Activated CD4-positive, alpha-beta T cell treated with anti-CD3 and anti-CD28 coated beads, Interleukin-2, amount 50 U/mL, for 16 hours (primary cell): ENCODE results near the gene PPA1.
"Not testable (repeated sequence)": the region's sequence is repeated elsewhere in the genome, so short reads cannot be mapped to it uniquely, and the experiment has no call there.

Experiments used
- DNase-seq: peaks from one replicate; pipeline ENCODE4 v3.0.0-alpha.2; 2020

Gene PPA1

GRCh38 chr10:70233109-70233938 lies at the start of gene PPA1:
Gene PPA1, minus strand, starts transcription at chr10:70233429. Its CDS starts 102 bp downstream, at chr10:70233327.
- peak; percentile 99 for DNase-seq

GRCh38 chr10:70281609-70282008 lies 48.4 kb upstream of the PPA1 start:
- DNase-seq, result no peak

DNA sequence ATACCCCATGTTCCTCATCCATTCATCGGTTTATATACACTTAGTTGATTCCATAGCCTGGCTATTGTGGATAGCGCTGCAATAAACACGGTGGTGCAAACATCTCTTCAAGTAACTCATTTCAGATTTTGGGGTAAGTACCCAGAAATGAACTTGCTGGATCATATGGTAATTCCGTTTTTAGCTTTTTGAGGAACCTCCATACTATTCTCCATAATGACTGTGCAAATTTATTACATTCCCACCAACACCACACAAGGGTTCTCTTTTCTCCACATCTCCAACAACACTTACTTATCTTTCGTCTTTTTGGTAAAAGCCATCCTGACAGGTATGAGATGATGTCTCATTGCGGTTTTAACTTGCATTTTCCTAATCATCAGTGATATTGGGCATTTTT lies 46.9 kb upstream of the PPA1 start:
- no peak for DNase-seq

- DNase-seq, result no peak
These were observed 44.3 kb upstream of the PPA1 start for GRCh38 chr10:70277396-70278030.

DNA sequence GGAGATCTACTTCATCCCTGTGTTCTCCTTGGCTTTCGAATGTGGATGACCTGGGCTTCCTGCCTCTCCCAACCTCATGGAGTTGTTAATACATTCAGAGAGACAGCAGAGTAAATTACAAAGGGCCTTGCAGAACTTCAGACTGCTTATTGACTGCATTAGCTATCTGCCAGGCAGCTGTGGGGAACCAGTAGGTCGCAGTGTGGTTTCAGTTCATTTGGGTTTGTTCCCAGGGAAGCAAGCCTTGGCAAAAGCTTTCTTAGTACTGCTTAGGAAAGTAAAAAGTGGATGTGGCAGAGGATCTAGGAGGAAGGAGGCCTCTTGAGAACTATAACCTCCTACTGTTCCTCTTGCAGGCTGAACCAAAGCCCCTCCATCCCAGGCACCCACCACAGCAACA lies 41.4 kb upstream of the PPA1 start:
- DNase-seq, result no peak

- peak; percentile 71 for DNase-seq
These were observed 39.7 kb upstream of the PPA1 start for GRCh38 chr10:70272925-70273316.

GRCh38 chr10:70271996-70272924 lies 39.0 kb upstream of the PPA1 start:
- DNase-seq, result no peak

DNA sequence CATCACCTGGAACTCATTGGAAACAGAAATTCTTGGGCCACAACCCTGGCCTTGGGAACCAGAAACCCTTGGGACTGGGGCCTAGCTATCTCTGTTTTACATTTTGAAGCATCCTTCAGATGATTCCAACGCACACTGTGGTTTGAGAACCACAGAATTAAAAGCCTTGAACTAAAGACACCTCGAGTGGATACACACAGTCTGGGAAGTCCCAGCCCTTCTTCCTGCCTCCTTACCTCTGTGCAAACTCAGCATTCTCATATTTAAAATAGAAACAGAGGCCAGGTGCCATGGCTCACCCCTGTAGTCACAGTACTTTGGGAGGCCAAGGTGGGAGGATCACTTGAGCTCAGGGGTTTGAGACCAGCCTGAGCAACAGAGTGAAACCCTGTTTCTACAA lies 37.7 kb upstream of the PPA1 start:
- DNase-seq, result no peak

- DNase-seq, result no peak
These were observed 36.5 kb upstream of the PPA1 start for GRCh38 chr10:70269741-70270140.

GRCh38 chr10:70268376-70268775 lies 35.1 kb upstream of the PPA1 start:
- no peak for DNase-seq

DNA sequence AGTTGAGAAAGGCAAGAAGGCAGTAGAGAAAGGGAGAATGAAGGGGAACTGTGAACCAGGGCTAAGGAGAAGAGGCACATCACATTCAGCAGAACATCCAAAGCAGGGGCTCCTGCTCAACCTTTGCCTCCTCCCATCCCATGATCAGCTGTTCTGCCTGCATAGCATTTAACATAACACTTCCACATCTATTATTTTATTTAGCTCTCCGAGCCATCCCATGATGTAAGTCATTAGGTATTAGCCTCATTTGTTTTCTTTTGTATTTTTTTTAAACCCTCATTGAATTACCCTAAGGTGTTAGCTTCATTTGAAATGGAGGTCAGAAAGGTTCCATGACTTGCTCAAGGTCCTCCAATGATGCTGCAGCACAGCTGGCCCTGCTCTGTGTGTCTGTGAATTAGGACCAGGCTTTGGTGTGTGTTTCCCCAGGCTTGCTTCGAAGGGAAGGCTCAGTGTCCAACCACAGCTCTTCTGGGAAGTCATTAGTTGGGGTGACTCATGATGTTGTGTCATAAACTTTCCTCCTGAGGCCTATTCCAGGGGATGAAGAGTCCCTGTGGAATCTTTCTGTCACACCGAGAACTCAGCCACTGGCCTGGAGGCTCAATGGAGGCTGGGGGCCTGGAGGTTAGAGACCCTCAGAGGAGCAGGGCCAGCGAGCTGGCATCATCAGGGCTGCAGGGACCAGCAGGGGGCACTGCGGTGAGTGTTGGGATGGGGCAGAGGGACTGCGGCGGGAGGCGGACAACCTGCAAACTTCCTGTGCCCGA lies 34.1 kb upstream of the PPA1 start:
- DNase-seq, result no peak

- no peak for DNase-seq
These were observed 33.5 kb upstream of the PPA1 start for GRCh38 chr10:70266701-70267100.

DNA sequence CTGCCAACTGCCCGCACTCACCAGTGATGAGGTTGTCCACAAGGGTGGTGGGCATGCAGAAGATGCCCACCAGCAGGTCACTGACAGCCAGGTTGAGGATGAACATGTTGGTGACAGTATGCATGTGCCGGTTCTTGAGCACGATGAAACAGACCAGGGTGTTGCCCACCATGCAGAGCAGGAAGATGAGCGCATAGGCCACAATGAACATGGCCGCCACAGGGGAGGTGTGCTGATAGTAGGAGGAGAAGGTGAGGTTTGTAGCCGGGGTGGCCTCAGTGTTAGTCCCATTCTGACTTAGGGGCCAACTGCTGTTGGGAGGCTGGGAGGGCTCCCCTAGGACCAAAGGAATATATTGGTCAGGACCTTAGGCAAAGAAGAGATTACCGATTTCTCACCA lies 32.8 kb upstream of the PPA1 start:
- DNase-seq, result no peak

DNA sequence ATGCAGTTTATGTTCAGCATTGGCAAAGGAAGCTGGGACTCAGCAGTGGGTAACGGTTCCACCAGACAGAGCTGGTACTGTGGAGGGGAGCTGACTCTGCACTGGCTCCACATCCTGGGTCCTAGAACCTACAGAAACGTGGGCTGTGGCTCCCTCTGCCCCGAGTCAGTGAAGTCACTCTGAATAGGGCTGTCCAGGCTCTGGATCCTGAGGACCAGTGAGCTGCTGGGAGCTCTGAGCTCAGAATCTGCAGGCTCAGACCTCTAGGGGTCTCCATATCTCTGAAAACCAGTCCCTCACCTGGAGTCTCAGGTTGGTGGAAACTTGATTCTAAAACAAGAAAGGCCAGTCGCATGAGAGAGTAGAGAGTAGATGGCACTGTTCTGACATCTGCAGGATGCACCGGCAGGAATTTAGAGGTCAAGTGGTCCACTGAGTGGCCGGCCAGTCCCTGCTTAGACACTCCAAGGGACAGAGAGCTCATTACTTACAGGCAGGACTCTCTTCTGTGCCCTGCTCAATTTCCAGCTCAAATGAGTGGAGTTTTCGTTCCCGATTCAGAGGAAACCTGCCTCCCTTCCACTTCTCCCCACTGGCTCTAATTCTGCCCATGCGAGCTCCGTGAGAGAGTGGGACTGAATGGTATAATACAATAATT lies 31.9 kb upstream of the PPA1 start:
- DNase-seq, result no peak

- no peak for DNase-seq
These were observed 27.5 kb upstream of the PPA1 start for GRCh38 chr10:70260734-70261133.

DNA sequence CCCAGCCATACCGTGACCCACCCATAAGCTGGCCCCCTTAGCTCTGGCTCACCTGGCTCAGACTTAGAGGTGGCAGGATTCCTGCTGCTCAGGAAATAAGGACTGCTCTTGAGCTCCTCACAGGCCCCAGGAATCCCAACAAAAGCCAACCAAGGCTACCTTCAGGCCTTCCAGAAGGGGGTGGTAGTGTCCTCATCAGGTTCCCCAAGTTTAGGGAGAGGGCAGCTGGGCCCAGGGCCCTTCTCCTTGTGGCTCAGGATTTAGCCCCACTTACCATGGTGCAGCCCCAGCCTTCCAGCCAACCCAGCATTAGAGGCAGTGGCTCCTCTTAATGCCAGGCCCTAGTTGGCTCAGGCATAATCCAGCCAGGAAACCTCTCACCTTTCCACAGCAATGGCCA lies 27.0 kb upstream of the PPA1 start:
- no peak for DNase-seq

DNA sequence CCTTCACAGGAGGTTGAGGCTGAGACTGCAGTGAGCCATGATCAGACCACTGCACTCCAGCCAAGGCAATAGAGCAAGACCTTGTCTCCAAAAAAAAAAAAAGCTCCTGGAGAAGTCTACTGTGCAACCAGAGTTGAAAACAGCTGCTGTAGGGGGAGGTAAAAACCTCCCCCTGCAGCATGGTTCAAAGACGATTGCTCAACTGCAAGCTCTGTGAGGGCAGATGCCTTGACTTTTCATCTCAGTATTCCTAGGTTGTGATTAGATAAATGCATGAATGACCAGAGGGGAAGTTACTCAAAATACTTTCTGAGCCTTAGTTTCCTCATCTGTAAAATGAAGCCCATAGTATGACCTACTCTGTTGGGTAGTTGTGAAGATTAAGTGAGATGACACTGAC lies 25.0 kb upstream of the PPA1 start:
- DNase-seq, result no peak

DNA sequence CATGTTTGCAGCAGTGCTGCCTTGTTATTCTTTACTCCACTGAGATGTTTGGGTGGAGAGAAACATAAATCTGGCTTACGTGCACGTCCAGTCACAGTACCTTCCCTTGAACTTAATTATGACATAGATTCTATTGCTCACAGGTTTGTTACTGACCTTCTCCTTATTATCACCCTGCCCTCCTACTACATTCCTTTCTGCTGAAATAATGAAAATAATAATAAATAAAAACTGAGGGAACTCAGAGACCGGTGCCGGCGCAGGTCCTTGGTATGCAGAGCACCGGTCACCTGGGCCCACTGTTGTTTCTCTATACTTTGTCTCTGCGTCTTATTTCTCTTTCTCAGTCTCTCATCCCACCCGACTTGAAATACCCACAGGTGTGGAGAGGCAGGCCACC lies 24.6 kb upstream of the PPA1 start:
- not testable (repeated sequence) for DNase-seq

GRCh38 chr10:70256463-70256862 lies 23.2 kb upstream of the PPA1 start:
- no peak for DNase-seq

GRCh38 chr10:70255329-70256299 lies 22.4 kb upstream of the PPA1 start:
- DNase-seq, result no peak

DNA sequence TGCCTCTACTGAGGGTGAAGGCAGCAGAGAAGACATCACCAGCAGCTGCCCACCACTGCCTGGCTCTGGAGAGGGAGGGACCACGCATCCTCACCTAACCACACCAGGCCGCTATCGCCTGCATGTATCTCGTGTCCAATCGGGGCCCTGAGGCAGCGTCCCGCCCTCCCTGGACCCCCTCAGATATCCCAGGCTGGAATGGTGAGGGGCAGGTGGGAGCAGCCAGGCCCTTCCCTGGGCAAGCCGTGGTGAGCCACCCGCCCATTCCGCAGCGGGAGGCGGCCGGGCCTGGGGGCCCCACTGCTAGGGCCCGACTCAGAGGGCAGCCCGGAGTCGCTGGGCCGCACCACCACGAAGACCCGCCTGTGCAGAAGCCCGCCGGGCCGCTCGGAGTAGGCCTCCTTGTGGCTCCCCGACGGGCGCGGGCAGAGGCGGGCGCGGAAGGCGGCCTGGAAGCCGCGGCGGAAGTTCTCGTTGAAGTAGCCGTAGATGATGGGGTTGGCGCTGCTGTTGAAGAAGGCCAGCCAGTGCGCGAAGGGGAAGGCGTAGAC lies 21.6 kb upstream of the PPA1 start:
- DNase-seq, result no peak
